A375 (cell line): ENCODE data around the gene SLC25A15. TPM values are rescaled to one million over a fixed set of nuclear protein-coding genes. Genes with fewer than 3 reads are reported as not detected.

Experiments
- small RNA-seq: library from RNA; depleted of rRNA; stranded (forward); fragments of <200 nt; gene quantifications from one replicate; pipeline ENCODE3, GENCODE V24; 2014
- total RNA-seq: library from RNA; depleted of rRNA; stranded (reverse); fragments of >200 nt; shearing (Covaris generic); gene quantifications from 2 replicates; pipeline ENCODE4 v1.2.3, GENCODE V29; 2014; rRNA removed

The SLC25A15 gene
- 28.7 and 33.2 TPM in 2 replicates for total RNA-seq

DNA sequence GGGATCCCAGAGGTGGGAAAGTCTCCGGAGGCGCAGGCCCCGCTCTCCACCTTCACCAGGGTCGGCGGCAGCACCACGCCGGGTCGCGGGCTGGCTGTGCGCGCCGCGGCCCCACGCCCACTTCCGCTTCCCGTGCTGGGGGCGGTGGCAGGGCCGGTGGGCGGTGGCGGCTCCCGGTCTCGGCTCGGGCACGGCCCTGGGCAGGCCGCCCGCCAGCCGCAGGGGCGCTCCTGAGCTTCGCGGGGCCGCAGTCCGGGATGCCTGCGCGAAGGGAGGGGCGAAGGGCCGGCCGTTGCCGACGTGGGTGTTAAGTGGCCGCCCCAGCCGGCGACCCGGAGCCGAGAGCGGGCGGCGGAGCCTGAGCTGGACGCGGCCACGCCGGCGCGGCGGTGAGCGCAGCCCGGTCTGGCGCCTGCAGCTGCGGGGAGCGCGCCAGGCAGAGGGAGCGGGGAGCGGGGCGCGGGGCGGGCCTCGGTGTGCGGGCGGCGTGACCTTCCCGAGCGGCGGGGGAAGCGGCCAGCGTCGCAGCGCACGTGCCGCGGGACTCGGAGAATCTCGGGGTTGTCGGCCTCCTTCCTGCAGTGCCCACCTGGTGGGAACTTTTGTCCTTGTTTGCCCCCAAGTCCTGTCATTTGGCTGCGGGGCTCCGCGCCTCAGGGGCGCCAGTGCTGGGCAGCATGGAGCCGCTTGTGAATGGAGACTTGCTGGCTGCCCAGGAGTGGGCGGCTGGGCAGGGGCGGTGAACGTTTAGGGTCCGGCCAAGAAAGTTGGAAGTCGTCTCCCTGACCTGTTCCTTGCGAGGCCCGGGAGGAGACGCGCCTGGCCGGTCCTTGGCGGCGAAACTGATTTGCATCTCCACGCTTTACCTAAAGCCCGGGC is at the start of gene SLC25A15:
SLC25A15 (plus strand) TSS at position 337 of the 879 bp plus-strand sequence. CDS start 3,616 bp downstream, outside the sequence.

DNA sequence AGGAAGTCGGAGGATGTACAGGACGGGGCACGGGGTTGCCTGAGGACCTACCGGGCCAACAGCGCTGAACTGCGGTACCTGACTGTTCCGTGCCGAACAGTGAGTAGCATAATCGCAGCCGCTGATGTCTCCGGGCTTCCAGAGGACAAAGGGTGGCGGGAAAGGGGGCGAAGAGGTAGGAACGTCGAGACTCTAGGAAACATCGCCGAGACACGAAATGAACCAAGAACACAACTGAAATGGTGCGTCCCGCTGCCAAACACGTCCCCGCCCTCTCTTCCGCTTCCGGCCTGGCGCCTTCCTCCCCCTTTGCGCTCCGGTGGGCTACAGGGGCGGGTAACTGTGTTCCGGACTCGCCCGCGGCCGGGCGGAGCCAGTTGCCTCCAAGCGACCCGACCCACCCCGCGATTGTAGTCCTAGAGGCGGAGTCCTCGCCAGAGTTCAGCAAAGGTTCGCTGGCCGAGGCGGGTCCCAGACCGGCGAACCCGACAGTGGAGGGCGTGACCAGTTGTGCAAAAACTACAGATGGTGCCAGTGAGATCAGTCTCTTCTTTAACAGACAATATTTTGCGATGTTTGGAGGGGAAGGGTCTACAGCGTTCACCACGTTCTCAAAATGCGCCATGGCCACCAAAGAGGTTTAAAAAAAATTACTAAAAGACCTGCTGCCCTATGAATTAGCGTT is 18.3 kb upstream of the SLC25A15 start, which contains the start of gene MRPS31:
MRPS31 (minus strand) TSS at position 257 of the 685 bp plus-strand sequence; CDS start at position 203, 54 bp downstream.

Small RNA genes lying within 50 kb of the gene (small RNA-seq; reads per million reads assigned to genes)
- not detected for gene MIR621

Other genes with a start within 250 kb of the SLC25A15 start
- gene FOXO1, start 123.0 kb upstream of the SLC25A15 start, total RNA-seq = 1.1 and 1.3 TPM in 2 replicates
- gene MRPS31, start 18.4 kb upstream of the SLC25A15 start, total RNA-seq = 25.8 and 30.0 TPM in 2 replicates
- 16.2 and 16.3 TPM in 2 replicates for gene ELF1, start 229.7 kb downstream of the SLC25A15 start, total RNA-seq